Activated B cell treated with CpG ODN at 0.5 μM for 24 hours (primary cell): ENCODE results near the gene CACNA1E. TPM values are rescaled to one million over a fixed set of nuclear protein-coding genes. Genes with fewer than 3 reads are reported as not detected.

Experiments used
- ATAC-seq: fragments of 200-7000 bp; cut with Tn5 transposase; one replicate; pipeline ENCODE4 v1.10.0; 2021; ENCODE audit warnings: low read depth, mild to moderate bottlenecking, moderate library complexity
- CTCF ChIA-PET: fragments of 350-600 bp; sonication (Branson Sonifier 250); formaldehyde crosslinking; loops from one replicate; lab custom pipeline; 2021; ENCODE audit warnings: antibody characterized with exemption; lab: Charles Lee
- POLR2A ChIA-PET: fragments of 350-600 bp; sonication (Branson Sonifier 250); formaldehyde crosslinking; loops from one replicate; lab custom pipeline; 2021; ENCODE audit warnings: antibody characterized with exemption; lab: Charles Lee
- DNase-seq: peaks from one replicate; pipeline ENCODE4 v3.0.0; 2022
- H3K27ac Mint-ChIP-seq: one replicate; pipeline ENCODE4 v1.8.0; 2020; ENCODE audit warnings: mixed read lengths
- H3K27me3 Mint-ChIP-seq: one replicate; pipeline ENCODE4 v1.8.0; 2021; ENCODE audit warnings: mixed read lengths
- H3K36me3 Mint-ChIP-seq: one replicate; pipeline ENCODE4 v1.8.0; 2021; ENCODE audit warnings: low read depth, mixed read lengths
- H3K4me1 Mint-ChIP-seq: one replicate; pipeline ENCODE4 v1.8.0; 2021; ENCODE audit warnings: mixed read lengths
- H3K4me3 Mint-ChIP-seq: one replicate; pipeline ENCODE4 v1.8.0; 2020; ENCODE audit warnings: mild to moderate bottlenecking, mixed read lengths
- H3K9me3 Mint-ChIP-seq: one replicate; pipeline ENCODE4 v1.8.0; 2020; ENCODE audit warnings: mixed read lengths
- intact Hi-C: fragments of 100-400 bp; cut with micrococcal nuclease; formaldehyde crosslinking; loops from one replicate; pipeline ENCODE4 v1.15.1; 2024
- total RNA-seq: library from RNA; stranded (reverse); gene quantifications from 2 replicates; pipeline ENCODE4 v1.2.3, GENCODE V29; 2022
- TF ChIP-seq, protein P1 (sequence below): fragments of 200-600 bp; IDR thresholded peaks from one replicate; pipeline ENCODE4 v1.8.0; 2022; ENCODE audit warnings: antibody characterized with exemption, mild to moderate bottlenecking

The CACNA1E gene
- total RNA-seq, 1 donor from 2014 or later, result 0.91 TPM

DNA sequence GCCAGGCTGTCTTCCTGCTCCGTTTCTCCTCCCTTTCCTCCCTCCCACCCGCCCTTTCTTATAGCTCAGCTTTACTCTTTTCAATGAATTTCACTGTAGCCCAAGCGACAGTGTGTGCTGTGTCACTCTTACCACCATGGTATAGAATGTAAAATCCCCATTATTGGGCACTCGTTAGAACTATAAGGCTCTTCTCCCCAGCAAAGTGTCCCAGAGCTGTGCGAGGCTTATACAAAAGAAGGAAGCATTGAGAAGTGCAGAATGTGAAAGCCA, 192.5 kb downstream of the CACNA1E start:
- Mint-ChIP-seq H3K27me3 (peaks cover 12% of the 10 kb centered on the region), H3K36me3 (no peaks in the 10 kb centered on the region), H3K4me3 (no peak overlapping the region), H3K4me1 (no peaks in the 10 kb centered on the region), H3K9me3 (peaks cover 2% of the 10 kb centered on the region), H3K27ac (no peak overlapping the region)
- POLR2A ChIA-PET, result no interaction called here
- intact Hi-C loops, result loop anchor here (1.0 to 5.0 kb wide), 2 partner anchors 197 to 376 kb away; no protein-coding TSS in a partner anchor
- no peak for DNase-seq
- no peak for ATAC-seq
- TF ChIP-seq, protein P1, sequence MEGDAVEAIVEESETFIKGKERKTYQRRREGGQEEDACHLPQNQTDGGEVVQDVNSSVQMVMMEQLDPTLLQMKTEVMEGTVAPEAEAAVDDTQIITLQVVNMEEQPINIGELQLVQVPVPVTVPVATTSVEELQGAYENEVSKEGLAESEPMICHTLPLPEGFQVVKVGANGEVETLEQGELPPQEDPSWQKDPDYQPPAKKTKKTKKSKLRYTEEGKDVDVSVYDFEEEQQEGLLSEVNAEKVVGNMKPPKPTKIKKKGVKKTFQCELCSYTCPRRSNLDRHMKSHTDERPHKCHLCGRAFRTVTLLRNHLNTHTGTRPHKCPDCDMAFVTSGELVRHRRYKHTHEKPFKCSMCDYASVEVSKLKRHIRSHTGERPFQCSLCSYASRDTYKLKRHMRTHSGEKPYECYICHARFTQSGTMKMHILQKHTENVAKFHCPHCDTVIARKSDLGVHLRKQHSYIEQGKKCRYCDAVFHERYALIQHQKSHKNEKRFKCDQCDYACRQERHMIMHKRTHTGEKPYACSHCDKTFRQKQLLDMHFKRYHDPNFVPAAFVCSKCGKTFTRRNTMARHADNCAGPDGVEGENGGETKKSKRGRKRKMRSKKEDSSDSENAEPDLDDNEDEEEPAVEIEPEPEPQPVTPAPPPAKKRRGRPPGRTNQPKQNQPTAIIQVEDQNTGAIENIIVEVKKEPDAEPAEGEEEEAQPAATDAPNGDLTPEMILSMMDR, result no peak
- CTCF ChIA-PET, result interaction anchor here (0.8 to 6.4 kb wide), 4 partner anchors 171 to 378 kb away, joined by 3 to 56 read pairs (median 4); no protein-coding TSS in a partner anchor

DNA sequence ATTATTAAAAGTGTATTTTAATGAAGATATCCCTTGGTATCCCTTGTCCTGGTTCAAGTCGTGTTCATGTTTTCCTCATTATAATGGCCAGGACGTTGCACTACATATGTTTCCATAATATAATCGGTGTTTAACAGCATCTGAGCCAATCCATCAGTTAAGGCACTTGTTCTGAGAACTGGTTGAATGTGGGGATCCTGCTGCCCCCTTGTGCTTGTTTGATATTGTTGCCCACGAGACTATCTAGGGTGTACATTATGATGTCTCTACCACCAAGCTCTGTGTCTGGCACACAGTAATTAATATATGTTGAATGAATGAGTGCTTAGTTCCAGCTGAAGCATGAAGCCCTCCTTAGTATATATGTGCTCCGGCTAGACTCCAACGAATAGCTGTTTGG, 193.0 kb downstream of the CACNA1E start:
- H3K27me3 Mint-ChIP-seq, result peaks cover 12% of the 10 kb centered on the region
- POLR2A ChIA-PET, result no interaction called here
- no peak overlapping the region for H3K4me3 Mint-ChIP-seq
- no peak overlapping the region for H3K27ac Mint-ChIP-seq
- CTCF ChIA-PET, result interaction anchor here (0.8 to 6.4 kb wide), 4 partner anchors 192 to 378 kb away, joined by 3 to 56 read pairs (median 4); no protein-coding TSS in a partner anchor
- H3K9me3 Mint-ChIP-seq, result peaks cover 2% of the 10 kb centered on the region
- H3K36me3 Mint-ChIP-seq, result no peaks in the 10 kb centered on the region
- ATAC-seq (no peak), DNase-seq (no peak)
- TF ChIP-seq, protein P1, result no peak
- intact Hi-C loops, result loop anchor here (1.0 to 5.0 kb wide), 2 partner anchors 197 to 376 kb away; no protein-coding TSS in a partner anchor
- no peaks in the 10 kb centered on the region for H3K4me1 Mint-ChIP-seq

DNA sequence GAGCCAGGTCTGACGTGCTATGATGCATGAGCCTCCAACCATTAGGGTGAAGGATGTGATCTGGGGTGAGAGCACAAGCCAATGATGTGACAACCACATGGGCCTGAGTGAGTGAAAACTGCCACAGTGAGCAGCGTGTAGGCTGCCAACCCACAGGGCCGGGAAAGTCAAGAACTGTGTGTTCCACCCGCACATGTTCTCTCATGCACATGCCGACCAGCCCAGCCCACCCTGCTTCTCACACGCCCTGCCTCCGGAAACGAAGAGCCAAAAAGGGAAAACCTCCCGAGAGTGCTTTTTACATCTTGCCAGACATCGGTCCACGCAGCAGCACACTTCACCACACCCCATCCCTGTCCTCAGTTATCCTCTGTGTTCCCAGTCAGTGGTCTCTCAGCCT, 197.0 kb downstream of the CACNA1E start:
- no peak overlapping the region for H3K4me3 Mint-ChIP-seq
- H3K27ac Mint-ChIP-seq, result no peak overlapping the region
- ATAC-seq (no peak), DNase-seq (no peak)
- TF ChIP-seq, protein P1, result no peak
- H3K9me3 Mint-ChIP-seq, result no peaks in the 10 kb centered on the region
- ChIA-PET CTCF (no interaction called here), POLR2A (no interaction called here)
- intact Hi-C loops, result no loop called here
- no peaks in the 10 kb centered on the region for H3K36me3 Mint-ChIP-seq
- no peaks in the 10 kb centered on the region for H3K4me1 Mint-ChIP-seq
- peaks cover 3% of the 10 kb centered on the region for H3K27me3 Mint-ChIP-seq

DNA sequence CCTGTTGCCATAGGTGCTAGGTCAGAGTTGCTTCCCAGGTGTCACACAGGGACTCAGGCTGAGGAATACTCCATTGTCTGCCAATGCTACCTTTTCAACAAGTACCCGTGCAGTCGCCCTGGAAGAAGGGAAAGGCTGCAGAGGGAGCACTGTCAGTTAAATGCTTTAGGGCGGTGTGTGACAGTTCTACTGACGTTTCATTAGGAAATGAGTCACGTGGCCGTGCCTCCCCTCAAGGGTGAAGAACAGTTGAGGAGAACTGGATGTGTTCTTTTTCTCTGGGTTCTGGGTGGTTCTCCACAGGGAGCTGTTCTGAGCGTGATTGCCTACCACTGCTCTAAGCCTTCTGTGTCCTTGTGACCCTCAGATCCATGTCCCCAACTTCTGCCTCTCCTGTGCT, 197.6 kb downstream of the CACNA1E start:
- no peaks in the 10 kb centered on the region for H3K36me3 Mint-ChIP-seq

DNA sequence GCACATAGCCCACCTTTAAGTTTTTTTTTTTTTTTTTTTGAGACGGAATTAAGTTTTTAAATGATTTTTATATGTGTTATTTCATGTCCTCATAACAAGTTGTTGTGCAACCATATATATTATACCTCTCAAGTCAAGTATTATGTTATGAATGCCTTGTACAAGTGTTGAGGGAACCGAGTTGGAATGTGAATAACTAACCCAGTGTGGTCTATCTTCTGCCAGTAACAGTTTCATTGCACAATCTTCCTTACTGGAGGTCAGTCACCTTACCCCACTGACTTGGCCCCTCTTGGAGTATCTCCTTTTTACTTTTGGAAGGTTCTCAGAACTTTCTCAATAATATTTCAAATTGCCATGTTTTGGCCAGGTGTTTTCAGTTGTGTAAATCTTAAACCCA, 201.9 kb downstream of the CACNA1E start:
- Mint-ChIP-seq H3K4me1 (no peaks in the 10 kb centered on the region), H3K9me3 (peaks cover 2% of the 10 kb centered on the region), H3K4me3 (no peak overlapping the region), H3K27ac (no peak overlapping the region), H3K27me3 (peaks cover 14% of the 10 kb centered on the region), H3K36me3 (no peaks in the 10 kb centered on the region)
- ATAC-seq (no peak), DNase-seq (no peak)
- ChIA-PET CTCF (no interaction called here), POLR2A (no interaction called here)
- intact Hi-C loops, result no loop called here
- TF ChIP-seq, protein P1, result no peak

More for the DNA sequence above, 197.6 kb downstream of the CACNA1E start:
- TF ChIP-seq, protein P1, result no peak
- POLR2A ChIA-PET, result no interaction called here
- CTCF ChIA-PET, result no interaction called here
- H3K9me3 Mint-ChIP-seq, result no peaks in the 10 kb centered on the region
- DNase-seq (no peak), ATAC-seq (no peak)
- H3K4me3 Mint-ChIP-seq, result no peak overlapping the region
- H3K27ac Mint-ChIP-seq, result no peak overlapping the region
- H3K4me1 Mint-ChIP-seq, result no peaks in the 10 kb centered on the region
- intact Hi-C loops, result no loop called here
- H3K27me3 Mint-ChIP-seq, result peaks cover 3% of the 10 kb centered on the region
